HepG2 (cell line): ENCODE results near the gene TMEM63C. TPM values are rescaled to one million over a fixed set of nuclear protein-coding genes. Genes with fewer than 3 reads are reported as not detected.

ENCODE experiments used
- ATAC-seq: fragments of 200-7000 bp; cut with Tn5 transposase; 3 replicates; pipeline ENCODE4 v1.9.1; 2020; ENCODE audit warnings: mild to moderate bottlenecking, moderate library complexity
- BruUV-seq: library from RNA; stranded (reverse); fragments of 400-500 nt; replicated peaks from 2 replicates; lab custom pipeline; 2021; lab: Mats Ljungman, UMichigan
- CTCF ChIA-PET: fragments of 300-600 bp; formaldehyde crosslinking; extraction: SDS; loops from one replicate; lab custom pipeline; 2021; ENCODE audit warnings: low total read pairs, inconsistent platforms, low intra/inter-chr PET ratio; lab: Yijun Ruan, JAX
- POLR2A ChIA-PET: fragments of 350-600 bp; sonication (Branson Sonifier 250); formaldehyde crosslinking; loops from one replicate; lab custom pipeline; 2020; ENCODE audit warnings: antibody characterized with exemption, inconsistent platforms; lab: Yijun Ruan, JAX
- DNase-seq: peaks from one replicate; pipeline ENCODE4 v3.0.0-alpha.2; 2015; ENCODE audit warnings: low spot score
- FAIRE-seq: peaks from 3 replicates; lab custom pipeline; 2011; peaks lifted over from hg19 to GRCh38; lab: Jason Lieb, UNC
- H2AFZ ChIP-seq: one replicate; pipeline ENCODE4 v1.6.1; 2011; ENCODE audit warnings: low read length, inconsistent platforms
- H3K27ac ChIP-seq: fragments of 300-600 bp; 3 replicates; pipeline ENCODE4 v1.8.0; 2011; ENCODE audit warnings: mixed run types, mild to moderate bottlenecking, mixed read lengths, low read length, inconsistent platforms; ENCODE audit not compliant: insufficient read depth; ENCODE audit errors: extremely low read length
- H3K27me3 ChIP-seq, 2 experiments: fragments of 200-600 bp in 1 of 2; 2 replicates in 1 of 2; 3 replicates in 1 of 2; pipeline versions ENCODE4 v1.6.0 to v1.8.0; 2011; ENCODE audit warnings: low read length in 2 of 2, mild to moderate bottlenecking in 2 of 2, moderate library complexity in 2 of 2, inconsistent platforms in 1 of 2; ENCODE audit not compliant: insufficient read depth in 2 of 2, control insufficient read depth in 1 of 2
- H3K36me3 ChIP-seq, 2 experiments: fragments of 200-600 bp in 1 of 2; replicated peaks in 1 of 2; 2 replicates in 1 of 2; 3 replicates in 1 of 2; pipeline versions ENCODE4 v1.5.1 to v1.8.0; 2011; ENCODE audit warnings: low read length in 2 of 2, inconsistent platforms in 1 of 2; ENCODE audit not compliant: insufficient read depth in 2 of 2, control insufficient read depth in 1 of 2
- H3K4me1 ChIP-seq: 2 replicates; pipeline ENCODE4 v1.5.1; 2012; ENCODE audit warnings: low read length, inconsistent platforms; ENCODE audit not compliant: insufficient read depth
- H3K4me2 ChIP-seq: 2 replicates; pipeline ENCODE4 v1.6.0; 2011; ENCODE audit warnings: low read depth, low read length, inconsistent platforms
- H3K4me3 ChIP-seq, 3 experiments: fragments of 200-600 bp in 1 of 3; sonication (generic), shearing (Covaris generic) in 1 of 3; replicated peaks in 1 of 3; 2 replicates each; pipeline ENCODE4 v1.5.1; 2011 to 2016; ENCODE audit warnings: low read length in 3 of 3, inconsistent platforms in 2 of 3, low read depth in 2 of 3, mild to moderate bottlenecking in 2 of 3, control low read depth in 1 of 3, mixed read lengths in 1 of 3; ENCODE audit not compliant: insufficient read depth in 1 of 3
- H3K79me2 ChIP-seq: one replicate; pipeline ENCODE4 v1.6.1; 2011; ENCODE audit warnings: low read length, inconsistent platforms; ENCODE audit not compliant: insufficient read depth
- H3K9ac ChIP-seq: 2 replicates; pipeline ENCODE4 v1.6.0; 2011; ENCODE audit warnings: mild to moderate bottlenecking, low read depth, low read length, inconsistent platforms; ENCODE audit not compliant: insufficient read depth
- H3K9me3 ChIP-seq: 2 replicates; pipeline ENCODE4 v1.5.1; 2012; ENCODE audit warnings: mild to moderate bottlenecking, low read length
- H4K20me1 ChIP-seq: 2 replicates; pipeline ENCODE4 v1.6.0; 2011; ENCODE audit warnings: inconsistent platforms, mild to moderate bottlenecking, low read length, moderate library complexity; ENCODE audit not compliant: insufficient read depth
- CAMTA2 ChIP-seq: sonication (generic); formaldehyde crosslinking; IDR thresholded peaks from 2 replicates; pipeline ENCODE4 v1.4.0; 2020; ENCODE audit warnings: mild to moderate bottlenecking, missing genetic modification reagents, borderline replicate concordance
- GZF1 ChIP-seq: sonication (generic); formaldehyde crosslinking; IDR thresholded peaks from 2 replicates; pipeline ENCODE4 v1.5.1; 2020; ENCODE audit warnings: mild to moderate bottlenecking, missing genetic modification reagents
- IKZF1 ChIP-seq: fragments of 450-650 bp; IDR thresholded peaks from 2 replicates; pipeline ENCODE4 v1.7.1; 2016
- MATR3 ChIP-seq: sonication (generic); formaldehyde crosslinking; IDR thresholded peaks from 2 replicates; pipeline ENCODE4 v1.4.0; 2020; ENCODE audit warnings: missing genetic modification reagents
- MEF2D ChIP-seq: sonication (generic); formaldehyde crosslinking; IDR thresholded peaks from 2 replicates; pipeline ENCODE4 v1.5.1; 2020; ENCODE audit warnings: mild to moderate bottlenecking, missing genetic modification reagents
- PRDM4 ChIP-seq: sonication (generic); formaldehyde crosslinking; IDR thresholded peaks from 2 replicates; pipeline ENCODE4 v1.9.0; 2021; ENCODE audit warnings: missing genetic modification reagents, borderline replicate concordance
- RFX1 ChIP-seq: fragments of 450-650 bp; IDR thresholded peaks from 2 replicates; pipeline ENCODE4 v1.6.1; 2017
- ZKSCAN8 ChIP-seq: IDR thresholded peaks from 2 replicates; pipeline ENCODE4 v1.6.1; 2016; ENCODE audit warnings: borderline replicate concordance, missing genetic modification reagents, missing compliant biosample characterization
- ZMYM3 ChIP-seq: sonication (generic); formaldehyde crosslinking; IDR thresholded peaks from 2 replicates; pipeline ENCODE4 v1.5.1; 2020; ENCODE audit warnings: mild to moderate bottlenecking, missing genetic modification reagents
- ZNF496 ChIP-seq: sonication (generic); formaldehyde crosslinking; IDR thresholded peaks from 2 replicates; pipeline ENCODE4 v1.8.1; 2023; ENCODE audit warnings: mild to moderate bottlenecking, moderate library complexity, missing genetic modification reagents; ENCODE audit not compliant: insufficient replicate concordance
- ZNF609 ChIP-seq: sonication (generic); formaldehyde crosslinking; IDR thresholded peaks from 2 replicates; pipeline ENCODE4 v1.4.0; 2020; ENCODE audit warnings: mild to moderate bottlenecking, missing genetic modification reagents, borderline replicate concordance
- ZNF674 ChIP-seq: sonication (generic); formaldehyde crosslinking; IDR thresholded peaks from 2 replicates; pipeline ENCODE4 v1.5.0; 2020; ENCODE audit warnings: low read depth, mild to moderate bottlenecking, missing genetic modification reagents
- ZNF781 ChIP-seq: sonication (generic); formaldehyde crosslinking; IDR thresholded peaks from 2 replicates; pipeline ENCODE4 v1.5.1; 2020; ENCODE audit warnings: borderline replicate concordance, mild to moderate bottlenecking, missing genetic modification reagents; ENCODE audit errors: not compliant biosample characterization
- whole genome bisulfite sequencing: methylation state at CpG from one replicate; pipeline ENCODE4 v1.1.6; 2017; ENCODE audit warnings: low lambda C conversion rate; 5-methylcytosine and 5-hydroxymethylcytosine counted together
- in situ Hi-C: cut with HindIII; loops from 2 replicates; pipeline ENCODE4 v1.10.0; 2017; ENCODE audit warnings: low pct_unique_long_range_greater_than_20kb; ENCODE audit not compliant: extremely low pct_ligation_motif_present
- intact Hi-C: fragments of 100-400 bp; cut with micrococcal nuclease; formaldehyde crosslinking; loops from one replicate; pipeline ENCODE4 v1.10.0; 2022; ENCODE audit not compliant: unreplicated experiment
- polyA plus RNA-seq, 8 experiments: library from polyadenylated mRNA; depleted of rRNA in 3 of 8; stranded (reverse) in 7 of 8; unstranded in 1 of 8; fragments of >200 nt; fragmentation: Illumina TruSeq in 4 of 8; extraction: Trizol in 4 of 8; gene quantifications; 2 replicates each; pipeline versions ENCODE4 v1.2.1 to v1.2.3, GENCODE V29; 2011 to 2016; ENCODE audit warnings: low read depth in 4 of 8, missing spikeins in 1 of 8, mixed read lengths in 1 of 8; ENCODE audit not compliant: insufficient read depth in 1 of 8
- total RNA-seq, 5 experiments: library from RNA; depleted of rRNA; stranded (reverse); fragments of >200 nt; fragmentation: Illumina TruSeq; extraction: Trizol; gene quantifications; 2 replicates each; pipeline ENCODE4 v1.2.3, GENCODE V29; 2016; ENCODE audit warnings: low read depth in 1 of 5
- TF ChIP-seq, protein P1 (sequence below): sonication (generic); formaldehyde crosslinking; IDR thresholded peaks from 2 replicates; pipeline ENCODE4 v1.4.0; 2020; ENCODE audit warnings: missing genetic modification reagents
- TF ChIP-seq, protein P2 (sequence below): sonication (generic); formaldehyde crosslinking; IDR thresholded peaks from 2 replicates; pipeline ENCODE4 v1.4.0; 2020; ENCODE audit warnings: mild to moderate bottlenecking, missing genetic modification reagents

The TMEM63C gene
- total and polyA plus RNA-seq, 2 of the 13 experiments (the other 11 are each of a cell fraction or from before 2014, with no cell fraction given): 0.17 to 0.27 TPM

GRCh38 chr14:77154421-77154820 lies 27.2 kb upstream of the TMEM63C start (continued):
- TF ChIP-seq ZNF609 (CRISPR knock-in tag) (no peak), ZMYM3 (no peak)

DNA sequence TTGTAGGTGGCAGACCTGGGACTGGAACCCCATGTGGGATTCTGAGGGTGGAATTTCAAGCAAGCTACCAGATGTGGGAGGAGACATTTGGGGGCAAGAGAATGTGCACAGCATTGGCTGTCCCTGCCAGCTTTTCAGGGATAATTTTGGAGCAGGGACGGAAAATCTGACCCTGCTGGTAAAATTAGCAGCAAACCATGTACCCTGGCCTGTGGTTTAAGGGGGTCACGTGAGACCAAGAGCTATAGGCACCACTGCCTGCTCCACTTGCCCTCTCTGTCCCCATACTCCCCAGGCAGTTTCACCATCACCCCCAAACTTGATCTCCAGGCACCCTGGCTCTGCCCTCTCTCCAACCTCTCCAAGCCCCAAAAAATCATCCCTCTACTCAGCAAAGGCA lies 26.5 kb upstream of the TMEM63C start:
- DNase-seq: no peak
- Histone ChIP-seq H2AFZ (no peak overlapping the region), H3K36me3 (no peaks in the 10 kb centered on the region), H3K4me2 (no peak overlapping the region), H3K9me3 (no peaks in the 10 kb centered on the region), H3K27ac (no peak overlapping the region), H3K79me2 (no peaks in the 10 kb centered on the region), H4K20me1 (no peaks in the 10 kb centered on the region), H3K9ac (no peak overlapping the region), H3K4me1 (no peaks in the 10 kb centered on the region), H3K27me3 (peaks cover 0 to 17% of the 10 kb centered on the region in 2 experiments; a peak in 3 of 5 replicates), H3K4me3 (no peak overlapping the region)
- in situ Hi-C loops (no loop called here), intact Hi-C loops (loop anchor here (10.0 kb wide), 1 partner anchor 400 kb away; no protein-coding TSS in a partner anchor)
- CTCF ChIA-PET: no interaction called here
- no peak for ATAC-seq
- whole genome bisulfite sequencing: 37% methylated on average over 2 of the region's 2 CpGs
- no peak for FAIRE-seq
- POLR2A ChIA-PET: no interaction called here
- no TSS peak for BruUV-seq
- TF ChIP-seq MEF2D (CRISPR knock-in tag) (no peak), IKZF1 (no peak), ZNF496 (no peak), CAMTA2 (CRISPR knock-in tag) (no peak), ZNF781 (CRISPR knock-in tag) (no peak), MATR3 (CRISPR knock-in tag) (no peak), GZF1 (no peak), PRDM4 (CRISPR knock-in tag) (no peak), ZNF674 (no peak), RFX1 (no peak), ZKSCAN8 (CRISPR knock-in tag) (no peak)
- TF ChIP-seq, protein P1, sequence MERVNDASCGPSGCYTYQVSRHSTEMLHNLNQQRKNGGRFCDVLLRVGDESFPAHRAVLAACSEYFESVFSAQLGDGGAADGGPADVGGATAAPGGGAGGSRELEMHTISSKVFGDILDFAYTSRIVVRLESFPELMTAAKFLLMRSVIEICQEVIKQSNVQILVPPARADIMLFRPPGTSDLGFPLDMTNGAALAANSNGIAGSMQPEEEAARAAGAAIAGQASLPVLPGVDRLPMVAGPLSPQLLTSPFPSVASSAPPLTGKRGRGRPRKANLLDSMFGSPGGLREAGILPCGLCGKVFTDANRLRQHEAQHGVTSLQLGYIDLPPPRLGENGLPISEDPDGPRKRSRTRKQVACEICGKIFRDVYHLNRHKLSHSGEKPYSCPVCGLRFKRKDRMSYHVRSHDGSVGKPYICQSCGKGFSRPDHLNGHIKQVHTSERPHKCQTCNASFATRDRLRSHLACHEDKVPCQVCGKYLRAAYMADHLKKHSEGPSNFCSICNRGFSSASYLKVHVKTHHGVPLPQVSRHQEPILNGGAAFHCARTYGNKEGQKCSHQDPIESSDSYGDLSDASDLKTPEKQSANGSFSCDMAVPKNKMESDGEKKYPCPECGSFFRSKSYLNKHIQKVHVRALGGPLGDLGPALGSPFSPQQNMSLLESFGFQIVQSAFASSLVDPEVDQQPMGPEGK (CRISPR knock-in tag): no peak
- TF ChIP-seq, protein P2, sequence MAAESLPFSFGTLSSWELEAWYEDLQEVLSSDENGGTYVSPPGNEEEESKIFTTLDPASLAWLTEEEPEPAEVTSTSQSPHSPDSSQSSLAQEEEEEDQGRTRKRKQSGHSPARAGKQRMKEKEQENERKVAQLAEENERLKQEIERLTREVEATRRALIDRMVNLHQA (CRISPR knock-in tag): no peak
